ENCODE measurements around the gene SPATS2.

The SPATS2 gene

DNA sequence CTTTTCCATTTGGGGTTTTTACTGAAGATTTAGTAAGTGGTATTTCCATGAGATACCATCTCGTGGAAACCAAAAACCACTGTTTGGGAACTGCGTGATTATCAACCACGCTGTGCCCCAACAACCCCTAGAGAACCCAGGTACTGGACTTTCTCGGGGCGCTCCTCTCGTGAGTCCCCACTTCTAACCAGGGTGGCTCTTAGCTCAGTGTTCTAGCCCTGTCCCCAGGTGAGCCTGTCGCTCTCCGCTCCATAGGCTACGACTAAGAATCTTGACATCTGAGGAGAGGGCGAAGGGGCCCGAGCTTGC lies 200.0 kb downstream of the SPATS2 start:
- Histone ChIP-seq H3K4me1 (ENCODE audit: control insufficient read depth in 1 of 2, insufficient read depth in 1 of 2, low read depth in 1 of 2, low read length in 1 of 2) (peaks cover 16 to 21% of the 10 kb centered on the region in 2 experiments), H3K9me3 (no peaks in the 10 kb centered on the region), H3K27me3 (no peaks in the 10 kb centered on the region), H3K4me3 (ENCODE audit: low read depth in 1 of 2, low read length in 1 of 2) (peak overlapping the region; percentile 68 to 98), H3K36me3 (peaks cover 39% of the 10 kb centered on the region), H3K27ac (peak overlapping the region; percentile 94)
- TF ChIP-seq, protein P1, sequence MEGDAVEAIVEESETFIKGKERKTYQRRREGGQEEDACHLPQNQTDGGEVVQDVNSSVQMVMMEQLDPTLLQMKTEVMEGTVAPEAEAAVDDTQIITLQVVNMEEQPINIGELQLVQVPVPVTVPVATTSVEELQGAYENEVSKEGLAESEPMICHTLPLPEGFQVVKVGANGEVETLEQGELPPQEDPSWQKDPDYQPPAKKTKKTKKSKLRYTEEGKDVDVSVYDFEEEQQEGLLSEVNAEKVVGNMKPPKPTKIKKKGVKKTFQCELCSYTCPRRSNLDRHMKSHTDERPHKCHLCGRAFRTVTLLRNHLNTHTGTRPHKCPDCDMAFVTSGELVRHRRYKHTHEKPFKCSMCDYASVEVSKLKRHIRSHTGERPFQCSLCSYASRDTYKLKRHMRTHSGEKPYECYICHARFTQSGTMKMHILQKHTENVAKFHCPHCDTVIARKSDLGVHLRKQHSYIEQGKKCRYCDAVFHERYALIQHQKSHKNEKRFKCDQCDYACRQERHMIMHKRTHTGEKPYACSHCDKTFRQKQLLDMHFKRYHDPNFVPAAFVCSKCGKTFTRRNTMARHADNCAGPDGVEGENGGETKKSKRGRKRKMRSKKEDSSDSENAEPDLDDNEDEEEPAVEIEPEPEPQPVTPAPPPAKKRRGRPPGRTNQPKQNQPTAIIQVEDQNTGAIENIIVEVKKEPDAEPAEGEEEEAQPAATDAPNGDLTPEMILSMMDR (IDR thresholded peaks at IDR 0.05): no peak

DNA sequence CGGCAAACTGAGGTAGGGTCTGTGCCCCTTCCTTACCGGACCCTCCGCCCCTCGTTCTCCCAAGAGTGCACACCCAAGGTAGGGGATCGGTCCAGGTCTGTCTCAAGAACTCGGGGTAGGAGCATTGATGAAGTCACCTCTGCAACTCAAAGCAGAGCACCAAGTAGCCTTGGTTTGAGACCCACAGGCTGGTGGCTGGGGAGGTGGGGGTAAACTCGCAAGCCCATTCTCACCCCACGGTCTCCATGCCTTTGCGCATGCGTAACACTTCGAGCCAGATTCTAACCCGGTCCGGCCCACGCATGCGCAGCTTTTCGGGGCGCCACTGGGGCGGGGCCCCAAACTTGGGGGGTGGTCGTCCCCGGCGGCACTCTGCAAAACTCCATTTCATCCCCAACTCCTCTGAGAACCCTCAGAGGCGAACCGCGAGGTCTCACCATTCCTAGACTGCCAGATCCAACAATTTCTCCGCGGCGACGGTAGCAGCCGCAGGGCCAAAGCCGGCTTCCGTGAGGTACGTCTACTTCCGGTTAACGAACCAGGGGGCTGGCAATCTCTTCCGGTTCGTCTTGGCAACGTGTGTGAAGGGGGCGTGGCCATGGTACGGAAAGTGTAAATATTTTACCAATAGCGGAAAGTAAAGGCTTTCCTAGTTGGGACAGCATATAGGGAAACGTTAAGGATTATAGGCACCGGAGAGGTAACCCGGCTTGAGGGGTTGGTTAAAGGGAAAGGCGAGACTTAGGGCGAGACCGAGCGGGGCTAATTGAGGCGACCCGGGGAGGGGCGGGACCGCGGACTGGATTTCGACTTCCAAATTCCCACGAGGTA lies 200.6 kb downstream of the SPATS2 start, which contains the start of gene MCRS1:
MCRS1 (minus strand) TSS at position 532 of the 831 bp plus-strand sequence. CDS start 1,411 bp downstream, outside the sequence.
- Histone ChIP-seq H3K27me3 (no peaks in the 10 kb centered on the region), H3K4me3 (ENCODE audit: low read depth in 1 of 2, low read length in 1 of 2) (peak within 1 kb of the TSS; percentile 68 to 98), H3K27ac (peak within 1 kb of the TSS; percentile 94), H3K4me1 (ENCODE audit: control insufficient read depth in 1 of 2, insufficient read depth in 1 of 2, low read depth in 1 of 2, low read length in 1 of 2) (peaks cover 16 to 21% of the 10 kb centered on the region in 2 experiments), H3K36me3 (peaks cover 33% of the 10 kb centered on the region), H3K9me3 (no peaks in the 10 kb centered on the region)
- TF ChIP-seq, protein P1 (IDR thresholded peaks at IDR 0.05): peak; percentile 40

DNA sequence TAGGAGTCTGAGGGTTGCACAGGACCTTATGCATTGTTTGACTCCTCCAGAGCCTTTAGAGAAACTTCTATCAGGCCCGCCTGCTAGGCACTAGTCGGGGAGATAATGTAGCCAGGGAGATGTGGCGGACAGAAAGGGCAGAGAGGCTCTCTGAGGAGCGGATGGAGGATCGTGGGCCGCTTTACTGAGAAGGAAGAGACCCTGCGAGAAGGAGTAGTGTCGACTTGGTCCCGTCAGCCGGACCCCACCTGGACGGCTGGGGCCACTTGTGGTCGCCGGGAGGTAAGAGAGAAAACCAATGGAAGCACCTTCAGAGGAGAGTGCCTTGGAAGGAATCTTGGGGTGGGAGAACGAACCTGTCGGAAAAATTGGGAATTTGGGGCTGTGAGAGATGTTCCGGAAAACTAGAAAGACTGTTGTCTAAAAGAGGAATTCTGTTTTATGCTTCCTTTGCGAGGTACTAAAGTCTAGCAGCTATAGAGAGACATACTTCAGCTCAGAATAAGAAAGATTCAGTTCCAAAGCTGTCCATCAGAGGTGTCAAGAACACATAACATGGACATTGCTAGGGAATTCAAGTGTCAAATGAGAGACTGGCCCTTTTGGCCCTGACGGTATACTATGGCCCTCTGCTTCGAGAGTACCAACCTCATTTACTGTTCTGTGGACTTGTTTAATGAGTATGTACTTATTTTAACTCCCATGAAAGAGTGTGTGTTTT lies 201.3 kb downstream of the SPATS2 start:
- Histone ChIP-seq H3K27ac (peak overlapping the region; percentile 94), H3K4me1 (ENCODE audit: control insufficient read depth in 1 of 2, insufficient read depth in 1 of 2, low read depth in 1 of 2, low read length in 1 of 2) (peaks cover 16 to 21% of the 10 kb centered on the region in 2 experiments), H3K27me3 (no peaks in the 10 kb centered on the region), H3K4me3 (ENCODE audit: low read depth in 1 of 2, low read length in 1 of 2) (peak overlapping the region; percentile 68 to 98), H3K36me3 (peaks cover 25% of the 10 kb centered on the region), H3K9me3 (no peaks in the 10 kb centered on the region)
- TF ChIP-seq, protein P1 (IDR thresholded peaks at IDR 0.05): no peak
